Body of pancreas (tissue), 4 donors: ENCODE results near the gene C9orf85. TPM values are rescaled to one million over a fixed set of nuclear protein-coding genes. Genes with fewer than 3 reads are reported as not detected.

ENCODE experiments used
- ATAC-seq: fragments of 150-250 bp; one replicate; pipeline ENCODE4 v1.9.1; 2016
- DNase-seq, 4 donors: peaks; one replicate each; pipeline ENCODE4 v3.0.0-alpha.2; 2019
- H3K27ac ChIP-seq, 4 donors: fragments of 200-600 bp; sonication (generic); 1 replicate in 3 of 4; 2 replicates in 1 of 4; pipeline versions ENCODE4 v1.5.1 to v1.6.1; 2016 to 2019; ENCODE audit warnings: mild to moderate bottlenecking in 1 of 4, mixed read lengths in 1 of 4, moderate library complexity in 1 of 4
- H3K27me3 ChIP-seq, 2 donors: fragments of 200-600 bp; sonication (generic); one replicate each; pipeline ENCODE4 v1.6.0; 2016; ENCODE audit warnings: mild to moderate bottlenecking in 1 of 2
- H3K36me3 ChIP-seq, 2 donors: fragments of 200-600 bp; sonication (generic); replicated peaks in 1 of 2; 2 replicates each; pipeline ENCODE4 v1.5.1; 2016; ENCODE audit warnings: low read depth in 2 of 2; ENCODE audit not compliant: insufficient read depth in 1 of 2
- H3K4me1 ChIP-seq: fragments of 200-600 bp; sonication (generic); one replicate; pipeline ENCODE4 v1.6.0; 2016
- H3K4me3 ChIP-seq, 2 donors: fragments of 200-600 bp; sonication (generic); 1 replicate in 1 of 2; 2 replicates in 1 of 2; pipeline ENCODE4 v1.5.1; 2016 to 2019
- H3K9me3 ChIP-seq, 3 donors: fragments of 200-600 bp; sonication (generic); 1 replicate in 2 of 3; 2 replicates in 1 of 3; pipeline ENCODE4 v1.5.1; 2016
- POLR2A ChIP-seq, 3 donors: fragments of 450-650 bp; IDR thresholded peaks; one replicate each; pipeline ENCODE4 v1.6.1; 2016; ENCODE audit warnings: antibody characterized with exemption in 3 of 3, mild to moderate bottlenecking in 2 of 3
- WGBS, 2 donors: methylation state at CpG; one replicate each; pipeline ENCODE4 v1.1.5; 2017; 5-methylcytosine and 5-hydroxymethylcytosine counted together
- intact Hi-C: fragments of 100-400 bp; cut with DNase I; formaldehyde crosslinking; loops from one replicate; pipeline ENCODE4 v1.15.1; 2023
- small RNA-seq: library from RNA; depleted of rRNA; stranded (forward); fragments of <200 nt; gene quantifications from one replicate; pipeline ENCODE3, GENCODE V24; 2016
- total RNA-seq, 2 donors: library from RNA; depleted of rRNA; stranded (reverse); fragments of >200 nt; gene quantifications; one replicate each; pipeline ENCODE4 v1.1.0, GENCODE V29; 2016
- TF ChIP-seq, protein P1 (sequence below), 7 experiments: fragments of 450-650 bp in 4 of 7; fragments of 200-600 bp in 3 of 7; sonication (generic) in 3 of 7; IDR thresholded peaks; one replicate each; pipeline ENCODE4 v1.5.1; 2016 to 2019; ENCODE audit warnings: antibody characterized with exemption in 7 of 7

The C9orf85 gene
- total RNA-seq, 2 donors from 2014 or later = 6.0 to 6.6 TPM

GRCh38 chr9:72012646-72013045, 101.2 kb downstream of the C9orf85 start:
- H3K4me1 ChIP-seq = no peaks in the 10 kb centered on the region
- no peak overlapping the region for H3K4me3 ChIP-seq
- H3K27me3 ChIP-seq = no peaks in the 10 kb centered on the region
- ATAC-seq = peak; percentile 48
- no peak for DNase-seq
- H3K9me3 ChIP-seq = no peaks in the 10 kb centered on the region
- no peak overlapping the region for H3K27ac ChIP-seq
- 55 to 66% methylated on average over 4 of the region's 4 CpGs for WGBS, 2 donors
- intact Hi-C loops = no loop called here
- H3K36me3 ChIP-seq = no peaks in the 10 kb centered on the region
- TF ChIP-seq, protein P1, sequence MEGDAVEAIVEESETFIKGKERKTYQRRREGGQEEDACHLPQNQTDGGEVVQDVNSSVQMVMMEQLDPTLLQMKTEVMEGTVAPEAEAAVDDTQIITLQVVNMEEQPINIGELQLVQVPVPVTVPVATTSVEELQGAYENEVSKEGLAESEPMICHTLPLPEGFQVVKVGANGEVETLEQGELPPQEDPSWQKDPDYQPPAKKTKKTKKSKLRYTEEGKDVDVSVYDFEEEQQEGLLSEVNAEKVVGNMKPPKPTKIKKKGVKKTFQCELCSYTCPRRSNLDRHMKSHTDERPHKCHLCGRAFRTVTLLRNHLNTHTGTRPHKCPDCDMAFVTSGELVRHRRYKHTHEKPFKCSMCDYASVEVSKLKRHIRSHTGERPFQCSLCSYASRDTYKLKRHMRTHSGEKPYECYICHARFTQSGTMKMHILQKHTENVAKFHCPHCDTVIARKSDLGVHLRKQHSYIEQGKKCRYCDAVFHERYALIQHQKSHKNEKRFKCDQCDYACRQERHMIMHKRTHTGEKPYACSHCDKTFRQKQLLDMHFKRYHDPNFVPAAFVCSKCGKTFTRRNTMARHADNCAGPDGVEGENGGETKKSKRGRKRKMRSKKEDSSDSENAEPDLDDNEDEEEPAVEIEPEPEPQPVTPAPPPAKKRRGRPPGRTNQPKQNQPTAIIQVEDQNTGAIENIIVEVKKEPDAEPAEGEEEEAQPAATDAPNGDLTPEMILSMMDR (IDR thresholded peaks at IDR 0.05) = no peak
- TF ChIP-seq POLR2A (IDR thresholded peaks at IDR 0.05) = no peak

- WGBS, 2 donors = 0 to 45% methylated on average over 1 of the region's 1 CpG
- no peaks in the 10 kb centered on the region for H3K36me3 ChIP-seq
- no peak overlapping the region for H3K27ac ChIP-seq
- TF ChIP-seq, protein P1 (IDR thresholded peaks at IDR 0.05) = no peak
- TF ChIP-seq POLR2A (IDR thresholded peaks at IDR 0.05) = no peak
- DNase-seq (no peak), ATAC-seq (no peak)
- no peaks in the 10 kb centered on the region for H3K9me3 ChIP-seq
- no peak overlapping the region for H3K4me3 ChIP-seq
- no peaks in the 10 kb centered on the region for H3K4me1 ChIP-seq
- intact Hi-C loops = no loop called here
- no peaks in the 10 kb centered on the region for H3K27me3 ChIP-seq
These were observed 101.9 kb downstream of the C9orf85 start for GRCh38 chr9:72013292-72013760.

DNA sequence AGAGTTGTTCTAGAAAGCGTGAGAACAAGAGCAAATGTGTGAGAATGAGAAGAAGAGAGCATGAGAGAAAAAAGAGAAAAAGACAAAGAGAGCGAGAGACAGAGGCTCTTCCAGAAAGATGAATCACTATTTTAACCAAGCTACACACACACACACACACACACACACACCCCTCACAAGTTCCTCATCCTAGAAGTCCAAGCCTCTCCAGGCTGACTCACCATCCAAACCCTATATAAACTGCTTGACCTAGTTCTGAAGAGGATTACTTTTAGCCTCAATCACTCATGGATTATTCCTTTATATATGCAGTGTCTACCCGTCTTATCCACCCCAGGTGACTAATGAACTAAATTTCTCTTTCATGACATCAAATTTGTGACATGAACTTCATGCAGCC, 111.4 kb downstream of the C9orf85 start:
- no peaks in the 10 kb centered on the region for H3K36me3 ChIP-seq
- intact Hi-C loops = loop anchor here (5.0 kb wide), 1 partner anchor 216 kb away; no protein-coding TSS in a partner anchor
- no peak overlapping the region for H3K4me3 ChIP-seq
- H3K27me3 ChIP-seq = no peaks in the 10 kb centered on the region
- TF ChIP-seq, protein P1 (IDR thresholded peaks at IDR 0.05) = no peak
- no peak for TF ChIP-seq POLR2A (IDR thresholded peaks at IDR 0.05)
- no peak for ATAC-seq
- WGBS, 2 donors = 60% methylated on average over 3 of the region's 3 CpGs
- no peak overlapping the region for H3K27ac ChIP-seq
- H3K4me1 ChIP-seq = no peaks in the 10 kb centered on the region
- no peaks in the 10 kb centered on the region for H3K9me3 ChIP-seq
- DNase-seq = no peak

Small RNA genes within 50 kb of the gene (small RNA-seq; reads per million reads assigned to genes)
- not detected for gene HSPB1P1
- not detected for gene RF00019

Other genes with a start within 250 kb of the C9orf85 start
- 10 to 100 TPM; 28.3 to 33.0 TPM for gene CEMIP2, start 143.1 kb upstream of the C9orf85 start, total RNA-seq
- 1 to 10 TPM; 6.0 to 9.6 TPM for gene ABHD17B, start 446 bp upstream of the C9orf85 start, total RNA-seq
- not detected for gene C9orf57, start 149.0 kb downstream of the C9orf85 start, total RNA-seq
- 1 to 10 TPM; 1.6 to 4.4 TPM for gene GDA, start 237.8 kb downstream of the C9orf85 start, total RNA-seq